ENCODE data around the gene CCDC92. TPM values are rescaled to one million over a fixed set of nuclear protein-coding genes. Genes with fewer than 3 reads are reported as not detected.

Gene CCDC92
- polyA plus RNA-seq, 1 of the 3 experiments (the other 2 are of a cell fraction) = 53.5 TPM

DNA sequence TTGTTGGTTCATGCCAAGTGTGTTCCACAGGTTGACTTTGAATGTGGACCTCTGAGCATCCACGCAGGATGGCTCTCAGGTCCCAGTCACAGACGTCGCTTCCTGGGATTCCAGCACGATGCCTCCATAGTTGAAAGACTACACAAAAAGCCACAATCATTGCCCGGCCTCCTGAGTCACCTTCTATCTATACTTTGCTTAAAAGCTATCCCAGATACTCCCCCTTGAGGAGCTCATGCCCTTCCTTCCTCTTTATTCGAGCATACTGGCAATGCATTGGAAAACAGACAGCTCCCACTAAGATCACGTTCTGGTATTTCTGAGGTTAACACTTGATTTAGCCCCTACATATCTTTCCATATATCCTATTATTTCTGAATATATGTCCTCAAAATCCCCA, 40.4 kb upstream of the CCDC92 start:
- Histone ChIP-seq H2AFZ (ENCODE audit: low read depth) (no peak overlapping the region), H3K27ac (ENCODE audit: low read depth in 2 of 2, low read length in 1 of 2) (no peak overlapping the region), H3K27me3 (ENCODE audit: insufficient read depth) (no peaks in the 10 kb centered on the region), H3K4me2 (no peak overlapping the region), H3K9me2 (no peaks in the 10 kb centered on the region), H3F3A (replicated peaks; ENCODE audit: insufficient read depth) (no peaks in the 10 kb centered on the region), H3K4me3 (ENCODE audit: low read depth in 2 of 2, low read length in 1 of 2) (no peak overlapping the region), H3K36me3 (replicated peaks in 1 of 2; ENCODE audit: control insufficient read depth in 1 of 2, insufficient read depth in 2 of 2, low read length in 1 of 2) (peaks cover 42 to 61% of the 10 kb centered on the region in 2 experiments), H3K9ac (no peak overlapping the region), H3K9me3 (no peaks in the 10 kb centered on the region), H3K79me2 (ENCODE audit: insufficient read depth) (peaks cover 3% of the 10 kb centered on the region; the same call in 1 of the 2 replicates), H4K20me1 (ENCODE audit: insufficient read depth) (0 out of 2 replicates have a peak, but pooled peaks cover 4% of the 10 kb centered on the region), H3K4me1 (ENCODE audit: control insufficient read depth in 1 of 2, insufficient read depth in 2 of 2, low read depth in 1 of 2, low read length in 1 of 2) (no peaks in the 10 kb centered on the region; a peak in 1 of 4 replicates)
- CTCF ChIA-PET = interaction anchor here (0.6 to 1.8 kb wide), 2 partner anchors 19 to 30 kb away, joined by 4 to 8 read pairs; no protein-coding TSS in a partner anchor
- no peak for DNase-seq
- POLR2A ChIA-PET = no interaction called here
- 97% methylated on average over 7 of the region's 7 CpGs for WGBS (ENCODE audit: low lambda C conversion rate)
- TF ChIP-seq EP300 (IDR thresholded peaks at IDR 0.05; ENCODE audit: borderline replicate concordance in 1 of 2, low read depth in 1 of 2, low read length in 1 of 2) = no peak
- TF ChIP-seq GATA2 (CRISPR knock-in tag; IDR thresholded peaks at IDR 0.05) = no peak
- no peak for TF ChIP-seq JUND (IDR thresholded peaks at IDR 0.05)
- TF ChIP-seq MEF2A (IDR thresholded peaks at IDR 0.05; ENCODE audit: borderline replicate concordance, low read depth) = no peak
- TF ChIP-seq POLR2AphosphoS5 (IDR thresholded peaks at IDR 0.05; ENCODE audit: low read depth, low read length) = no peak
- TF ChIP-seq, protein P1, sequence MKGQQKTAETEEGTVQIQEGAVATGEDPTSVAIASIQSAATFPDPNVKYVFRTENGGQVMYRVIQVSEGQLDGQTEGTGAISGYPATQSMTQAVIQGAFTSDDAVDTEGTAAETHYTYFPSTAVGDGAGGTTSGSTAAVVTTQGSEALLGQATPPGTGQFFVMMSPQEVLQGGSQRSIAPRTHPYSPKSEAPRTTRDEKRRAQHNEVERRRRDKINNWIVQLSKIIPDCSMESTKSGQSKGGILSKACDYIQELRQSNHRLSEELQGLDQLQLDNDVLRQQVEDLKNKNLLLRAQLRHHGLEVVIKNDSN (IDR thresholded peaks at IDR 0.05; ENCODE audit: borderline replicate concordance, low read depth) = no peak
- TF ChIP-seq, protein P2, sequence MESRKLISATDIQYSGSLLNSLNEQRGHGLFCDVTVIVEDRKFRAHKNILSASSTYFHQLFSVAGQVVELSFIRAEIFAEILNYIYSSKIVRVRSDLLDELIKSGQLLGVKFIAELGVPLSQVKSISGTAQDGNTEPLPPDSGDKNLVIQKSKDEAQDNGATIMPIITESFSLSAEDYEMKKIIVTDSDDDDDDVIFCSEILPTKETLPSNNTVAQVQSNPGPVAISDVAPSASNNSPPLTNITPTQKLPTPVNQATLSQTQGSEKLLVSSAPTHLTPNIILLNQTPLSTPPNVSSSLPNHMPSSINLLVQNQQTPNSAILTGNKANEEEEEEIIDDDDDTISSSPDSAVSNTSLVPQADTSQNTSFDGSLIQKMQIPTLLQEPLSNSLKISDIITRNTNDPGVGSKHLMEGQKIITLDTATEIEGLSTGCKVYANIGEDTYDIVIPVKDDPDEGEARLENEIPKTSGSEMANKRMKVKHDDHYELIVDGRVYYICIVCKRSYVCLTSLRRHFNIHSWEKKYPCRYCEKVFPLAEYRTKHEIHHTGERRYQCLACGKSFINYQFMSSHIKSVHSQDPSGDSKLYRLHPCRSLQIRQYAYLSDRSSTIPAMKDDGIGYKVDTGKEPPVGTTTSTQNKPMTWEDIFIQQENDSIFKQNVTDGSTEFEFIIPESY (IDR thresholded peaks at IDR 0.05; ENCODE audit: borderline replicate concordance, low read depth) = no peak
- no peak for TF ChIP-seq EZH2phosphoT487 (IDR thresholded peaks at IDR 0.05; ENCODE audit: borderline replicate concordance, low read depth)
- TF ChIP-seq, protein P3, sequence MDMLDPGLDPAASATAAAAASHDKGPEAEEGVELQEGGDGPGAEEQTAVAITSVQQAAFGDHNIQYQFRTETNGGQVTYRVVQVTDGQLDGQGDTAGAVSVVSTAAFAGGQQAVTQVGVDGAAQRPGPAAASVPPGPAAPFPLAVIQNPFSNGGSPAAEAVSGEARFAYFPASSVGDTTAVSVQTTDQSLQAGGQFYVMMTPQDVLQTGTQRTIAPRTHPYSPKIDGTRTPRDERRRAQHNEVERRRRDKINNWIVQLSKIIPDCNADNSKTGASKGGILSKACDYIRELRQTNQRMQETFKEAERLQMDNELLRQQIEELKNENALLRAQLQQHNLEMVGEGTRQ (IDR thresholded peaks at IDR 0.05; ENCODE audit: borderline replicate concordance, low read depth, low read length) = no peak
- no peak for TF ChIP-seq TCF12 (IDR thresholded peaks at IDR 0.05)
- no peak for TF ChIP-seq NFIC (IDR thresholded peaks at IDR 0.05; ENCODE audit: borderline replicate concordance)
- no peak for TF ChIP-seq GABPA (IDR thresholded peaks at IDR 0.05; ENCODE audit: low read depth)
- TF ChIP-seq, protein P4, sequence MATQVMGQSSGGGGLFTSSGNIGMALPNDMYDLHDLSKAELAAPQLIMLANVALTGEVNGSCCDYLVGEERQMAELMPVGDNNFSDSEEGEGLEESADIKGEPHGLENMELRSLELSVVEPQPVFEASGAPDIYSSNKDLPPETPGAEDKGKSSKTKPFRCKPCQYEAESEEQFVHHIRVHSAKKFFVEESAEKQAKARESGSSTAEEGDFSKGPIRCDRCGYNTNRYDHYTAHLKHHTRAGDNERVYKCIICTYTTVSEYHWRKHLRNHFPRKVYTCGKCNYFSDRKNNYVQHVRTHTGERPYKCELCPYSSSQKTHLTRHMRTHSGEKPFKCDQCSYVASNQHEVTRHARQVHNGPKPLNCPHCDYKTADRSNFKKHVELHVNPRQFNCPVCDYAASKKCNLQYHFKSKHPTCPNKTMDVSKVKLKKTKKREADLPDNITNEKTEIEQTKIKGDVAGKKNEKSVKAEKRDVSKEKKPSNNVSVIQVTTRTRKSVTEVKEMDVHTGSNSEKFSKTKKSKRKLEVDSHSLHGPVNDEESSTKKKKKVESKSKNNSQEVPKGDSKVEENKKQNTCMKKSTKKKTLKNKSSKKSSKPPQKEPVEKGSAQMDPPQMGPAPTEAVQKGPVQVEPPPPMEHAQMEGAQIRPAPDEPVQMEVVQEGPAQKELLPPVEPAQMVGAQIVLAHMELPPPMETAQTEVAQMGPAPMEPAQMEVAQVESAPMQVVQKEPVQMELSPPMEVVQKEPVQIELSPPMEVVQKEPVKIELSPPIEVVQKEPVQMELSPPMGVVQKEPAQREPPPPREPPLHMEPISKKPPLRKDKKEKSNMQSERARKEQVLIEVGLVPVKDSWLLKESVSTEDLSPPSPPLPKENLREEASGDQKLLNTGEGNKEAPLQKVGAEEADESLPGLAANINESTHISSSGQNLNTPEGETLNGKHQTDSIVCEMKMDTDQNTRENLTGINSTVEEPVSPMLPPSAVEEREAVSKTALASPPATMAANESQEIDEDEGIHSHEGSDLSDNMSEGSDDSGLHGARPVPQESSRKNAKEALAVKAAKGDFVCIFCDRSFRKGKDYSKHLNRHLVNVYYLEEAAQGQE (IDR thresholded peaks at IDR 0.05; ENCODE audit: low read depth, low read length) = no peak
- no peak for TF ChIP-seq MXI1 (IDR thresholded peaks at IDR 0.05; ENCODE audit: low read depth, low read length)
- TF ChIP-seq RFX5 (IDR thresholded peaks at IDR 0.05; ENCODE audit: low read length) = no peak
- no peak for TF ChIP-seq SMC3 (IDR thresholded peaks at IDR 0.05; ENCODE audit: low read depth, low read length)
- TF ChIP-seq TAF1 (IDR thresholded peaks at IDR 0.05; ENCODE audit: borderline replicate concordance, low read depth, low read length) = no peak
- no peak for TF ChIP-seq RCOR1 (IDR thresholded peaks at IDR 0.05; ENCODE audit: low read length)
- TF ChIP-seq RXRA (IDR thresholded peaks at IDR 0.05; ENCODE audit: borderline replicate concordance, low read depth) = no peak

Measured in SK-N-SH (cell line).